D341Med (cell line): ENCODE results near the gene REM2.
"Not testable (repeated sequence)": the region's sequence is repeated elsewhere in the genome, so short reads cannot be mapped to it uniquely, and the experiment has no call there.

Experiments
- DNase-seq: peaks from one replicate; pipeline ENCODE4 v3.0.0; 2012; ENCODE audit warnings: low spot score

REM2 gene

DNA sequence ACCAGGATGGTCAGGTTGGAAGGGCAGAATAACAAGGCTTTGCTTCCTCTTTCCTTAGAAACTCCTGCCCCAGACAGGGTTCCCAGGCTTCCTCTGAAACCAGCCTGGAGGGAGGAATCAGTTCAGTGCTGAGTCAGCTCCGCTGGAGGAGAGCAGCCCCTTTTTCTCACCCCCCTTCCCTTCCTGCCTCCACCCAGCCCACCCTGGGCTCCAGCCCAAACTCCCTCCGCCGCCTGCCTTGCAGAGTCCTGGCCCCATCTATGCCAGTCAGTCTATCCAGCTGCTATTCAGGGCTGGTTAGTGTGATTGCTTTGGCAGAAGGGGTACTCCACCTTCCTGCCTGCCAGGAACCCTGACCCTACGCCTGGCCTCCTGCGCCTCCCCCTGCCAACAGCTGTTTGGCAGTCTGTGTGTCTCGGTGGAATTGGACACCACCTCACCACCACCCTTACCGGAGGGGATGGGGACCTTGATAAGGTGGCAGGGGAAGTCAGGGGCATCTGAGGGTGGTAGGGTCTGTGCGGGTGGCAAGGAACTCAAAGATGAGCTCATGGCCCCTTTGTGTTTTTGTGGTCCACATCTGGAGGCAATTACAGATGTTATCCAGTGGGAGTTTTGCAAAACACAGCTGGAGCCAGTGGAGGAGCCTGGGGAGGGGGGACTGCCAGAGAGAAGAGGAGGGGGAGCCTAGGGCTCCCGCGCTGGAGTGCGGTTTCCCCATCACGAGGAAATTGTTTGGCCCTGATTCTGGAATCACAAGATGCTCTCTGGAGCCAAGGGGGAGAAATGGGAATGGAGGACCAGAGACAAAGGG is 34.5 kb upstream of the REM2 start:
- DNase-seq: peak; percentile 26

- DNase-seq: peak; percentile 22
These were observed 33.7 kb upstream of the REM2 start for GRCh38 chr14:22849212-22849819.

DNA sequence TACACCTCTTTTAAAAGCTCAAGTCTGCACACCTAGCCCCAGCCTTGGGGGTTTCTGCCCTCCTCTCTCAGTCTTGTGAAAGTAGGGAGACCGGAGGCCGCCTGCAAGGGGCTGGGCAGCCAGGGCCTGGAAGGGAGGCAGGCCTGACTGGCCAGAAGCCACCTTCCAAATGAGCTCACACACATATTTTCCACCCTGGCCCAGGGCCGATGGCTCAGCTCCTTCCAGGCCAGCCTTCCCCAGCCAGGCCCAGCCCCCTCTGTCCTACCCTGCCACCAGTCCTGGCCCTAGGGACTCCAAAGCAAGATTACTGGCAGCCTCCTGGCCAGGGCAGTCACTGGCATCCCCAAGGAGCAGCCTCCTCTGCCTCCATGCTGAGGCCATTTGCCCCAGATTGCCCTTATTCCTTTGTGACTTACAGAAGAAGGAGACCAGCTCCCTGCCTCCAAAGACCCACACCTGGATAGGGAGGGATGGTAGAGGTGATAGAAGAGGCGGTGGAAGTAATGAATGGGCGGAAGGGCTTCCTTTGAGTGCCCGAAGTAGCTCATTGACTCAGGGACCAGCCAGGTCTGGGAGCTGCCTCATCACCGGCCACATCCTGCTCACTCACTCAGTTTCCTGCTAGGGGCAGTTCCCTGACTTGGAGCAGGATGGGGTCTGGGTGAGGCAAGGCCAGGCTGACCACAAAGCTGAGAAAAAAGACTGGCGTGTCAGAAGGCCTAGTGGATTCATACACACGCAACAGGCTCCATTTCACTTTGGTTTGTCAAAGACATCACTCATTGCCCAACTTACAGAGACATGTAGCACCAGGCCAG is 31.9 kb upstream of the REM2 start:
- no peak for DNase-seq

- DNase-seq: not testable (repeated sequence)
These were observed 30.8 kb upstream of the REM2 start for GRCh38 chr14:22852178-22852577.

GRCh38 chr14:22852599-22852939 is 30.5 kb upstream of the REM2 start:
- no peak for DNase-seq

DNA sequence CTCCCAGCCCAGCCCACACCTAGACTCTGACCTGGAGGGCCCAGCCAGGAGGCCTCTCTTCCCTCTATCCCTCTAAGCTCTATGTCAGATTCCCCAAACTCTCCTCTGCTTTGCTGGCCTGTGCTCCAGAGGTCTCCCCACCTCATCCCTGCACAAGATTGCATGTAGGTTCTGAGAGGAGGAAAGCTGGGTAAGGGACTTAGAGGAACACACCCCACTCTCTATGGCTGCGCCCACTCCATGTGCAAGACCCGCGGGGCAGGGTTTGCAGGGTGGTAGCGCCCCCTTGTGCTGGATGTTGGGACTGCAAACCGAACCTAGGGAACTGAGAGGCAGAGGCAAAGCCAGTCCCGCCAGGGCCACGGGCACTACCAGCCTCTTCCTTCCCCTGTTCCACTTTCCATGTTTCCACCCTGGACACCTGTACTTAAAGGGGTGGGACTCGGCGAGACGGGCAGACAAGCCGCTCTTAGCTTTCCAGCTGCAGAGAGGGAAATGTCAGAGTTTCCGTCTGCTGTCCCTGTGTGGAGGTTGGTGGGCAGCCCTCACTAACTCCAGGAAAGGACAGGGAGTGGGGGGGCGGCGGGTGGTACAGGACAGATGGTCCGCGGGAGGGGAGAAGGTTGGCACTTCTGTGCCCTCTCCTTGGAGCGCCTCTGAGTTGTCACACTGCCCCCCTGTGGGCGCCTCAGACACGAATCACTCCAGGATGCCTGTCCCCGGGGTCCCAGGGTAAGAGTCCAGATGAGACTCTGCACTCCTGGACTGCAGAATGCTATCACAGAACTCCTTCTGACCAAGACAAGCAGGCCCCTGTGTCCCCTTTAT is 29.9 kb upstream of the REM2 start:
- peak; percentile 89 for DNase-seq

- not testable (repeated sequence) for DNase-seq
These were observed 28.7 kb upstream of the REM2 start for GRCh38 chr14:22854296-22854695.

DNA sequence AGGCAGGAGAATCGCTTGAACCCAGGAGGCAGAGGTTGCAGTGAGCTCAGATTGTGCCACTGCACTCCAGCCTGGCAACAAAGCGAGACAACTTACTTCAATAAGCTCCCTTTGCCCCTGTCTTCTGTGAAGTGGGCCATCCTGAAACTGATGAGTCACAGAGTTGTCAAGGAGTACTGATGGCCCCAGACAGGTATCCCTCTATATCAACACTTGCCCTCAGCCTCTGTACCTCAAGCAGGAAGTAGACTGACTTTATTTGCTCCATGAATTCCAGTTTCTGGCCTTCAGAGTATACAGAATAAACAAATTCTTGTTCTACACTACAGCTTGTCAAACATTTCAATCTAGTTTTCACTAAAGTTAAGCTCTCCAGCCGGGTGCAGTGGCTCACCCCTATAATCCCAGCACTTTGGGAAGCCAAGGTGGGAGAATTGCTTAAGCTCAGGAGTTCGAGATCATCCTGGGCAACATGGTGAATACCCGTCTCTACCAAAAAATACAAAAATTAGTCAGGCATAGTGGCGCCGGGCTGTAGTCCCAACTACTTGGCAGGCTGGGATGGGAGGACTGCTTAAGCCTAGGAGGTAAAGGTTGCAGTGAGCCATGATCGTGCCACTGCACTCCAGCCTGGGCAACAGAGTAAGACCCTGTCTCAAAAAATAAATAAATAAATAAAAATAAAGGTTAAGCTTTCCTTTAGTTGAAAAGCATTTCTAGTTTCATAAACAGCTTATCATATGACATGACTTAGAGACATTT is 27.9 kb upstream of the REM2 start:
- peak; percentile 5 for DNase-seq

GRCh38 chr14:22856428-22856827 is 26.6 kb upstream of the REM2 start:
- no peak for DNase-seq

GRCh38 chr14:22860377-22860776 is 22.6 kb upstream of the REM2 start:
- not testable (repeated sequence) for DNase-seq

DNA sequence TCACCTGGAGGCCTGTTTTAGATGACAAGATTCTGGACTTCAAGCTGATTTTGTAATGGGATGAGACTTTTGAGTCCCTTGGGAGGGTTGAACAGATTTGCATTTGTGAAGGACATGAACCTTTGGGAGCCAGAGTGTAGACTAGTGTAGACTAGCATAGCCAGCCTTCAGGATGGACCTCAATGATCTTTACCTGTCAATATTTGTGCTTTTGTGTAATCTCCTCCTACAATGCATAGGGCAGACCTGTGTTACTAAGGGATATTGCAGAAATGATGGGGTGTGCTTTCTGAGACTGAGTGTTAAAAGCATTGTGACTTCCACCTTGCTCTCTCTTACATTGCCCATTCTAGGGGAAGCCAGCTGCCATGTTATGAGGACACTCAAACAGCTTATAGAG is 21.4 kb upstream of the REM2 start:
- DNase-seq: no peak

DNA sequence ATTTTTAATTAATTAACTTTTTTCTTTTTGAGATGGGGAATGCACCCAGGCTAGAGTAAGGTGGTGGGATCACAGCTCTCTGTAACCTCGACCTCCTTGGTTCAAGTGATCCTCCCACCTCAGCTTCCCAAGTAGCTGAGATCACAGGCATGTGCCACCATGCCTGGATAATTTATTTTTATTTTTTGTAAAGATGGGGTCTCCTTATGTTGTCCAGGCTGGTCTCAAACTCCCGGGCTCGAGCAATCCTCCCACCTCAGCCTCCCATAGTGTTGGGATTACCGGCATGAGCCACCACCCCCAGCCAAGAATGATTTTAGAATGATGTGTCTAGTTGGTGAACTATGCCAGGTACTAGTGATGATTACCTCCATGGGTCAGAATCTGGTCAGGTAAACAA is 18.0 kb upstream of the REM2 start:
- no peak for DNase-seq

DNA sequence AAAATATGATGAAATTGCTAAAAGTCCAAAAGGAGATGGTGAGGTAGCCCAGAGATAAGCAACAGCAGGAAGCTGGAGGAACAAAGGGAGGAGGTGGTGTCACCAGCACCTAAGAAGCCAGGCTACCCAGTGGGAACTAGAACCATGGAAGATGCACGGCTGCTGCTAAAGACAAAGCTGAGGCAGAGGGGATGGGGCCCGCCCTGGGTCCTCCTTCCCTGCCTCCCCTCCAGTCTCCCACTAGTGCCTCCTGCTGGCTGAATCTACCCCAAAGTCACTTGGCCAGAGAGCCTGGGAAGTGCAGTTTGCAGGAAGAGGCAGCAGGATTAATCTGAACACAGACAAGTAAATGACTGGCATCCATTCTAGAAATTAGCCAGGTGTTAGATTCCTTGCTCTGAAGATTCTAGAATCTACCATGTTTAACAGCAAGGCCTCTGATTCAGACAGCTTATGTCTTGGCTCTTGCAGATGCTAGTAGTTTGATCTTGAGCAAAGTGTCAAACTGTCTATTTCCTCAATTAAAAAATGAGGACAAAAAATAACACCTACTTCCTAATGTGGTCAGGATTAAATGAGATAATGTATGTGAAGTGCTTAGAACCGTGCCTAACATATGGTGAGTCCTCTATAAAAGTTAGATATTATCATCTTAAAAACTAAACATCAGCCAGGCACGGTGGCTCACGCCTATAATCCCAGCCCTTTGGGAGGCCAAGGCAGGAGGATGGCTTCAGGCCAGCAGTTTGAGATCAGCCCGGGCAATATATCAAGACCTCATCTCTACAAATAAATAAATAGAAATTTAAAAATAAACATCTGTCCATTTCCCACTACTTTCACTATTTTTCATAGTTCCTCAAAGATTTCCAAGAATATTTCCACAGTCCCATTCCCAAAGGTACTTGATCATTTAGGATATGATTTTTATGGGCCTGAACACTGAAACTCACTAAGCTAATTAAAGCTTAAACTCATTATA is 17.3 kb upstream of the REM2 start:
- DNase-seq: peak; percentile 70

DNA sequence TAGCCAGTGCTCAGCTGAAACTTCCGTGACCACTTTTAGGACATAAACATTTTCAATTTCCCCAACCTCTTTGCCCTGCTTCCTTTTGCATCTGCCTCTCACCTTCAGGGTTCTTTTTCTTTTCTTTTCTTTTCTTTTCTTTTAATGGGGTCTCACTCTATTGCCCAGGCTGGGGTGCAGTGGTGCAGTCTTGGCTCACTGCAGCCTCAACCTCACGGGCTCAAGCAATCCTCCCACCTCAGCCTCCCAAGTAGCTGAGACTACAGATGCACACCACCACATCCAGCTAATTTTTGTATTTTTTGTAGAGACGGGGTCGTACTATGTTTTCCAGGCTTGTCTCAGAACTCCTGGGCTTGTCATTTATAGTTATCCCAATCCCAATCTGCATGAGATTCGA is 16.1 kb upstream of the REM2 start:
- DNase-seq: no peak

- DNase-seq: no peak
These were observed 12.2 kb upstream of the REM2 start for GRCh38 chr14:22870811-22871223.

DNA sequence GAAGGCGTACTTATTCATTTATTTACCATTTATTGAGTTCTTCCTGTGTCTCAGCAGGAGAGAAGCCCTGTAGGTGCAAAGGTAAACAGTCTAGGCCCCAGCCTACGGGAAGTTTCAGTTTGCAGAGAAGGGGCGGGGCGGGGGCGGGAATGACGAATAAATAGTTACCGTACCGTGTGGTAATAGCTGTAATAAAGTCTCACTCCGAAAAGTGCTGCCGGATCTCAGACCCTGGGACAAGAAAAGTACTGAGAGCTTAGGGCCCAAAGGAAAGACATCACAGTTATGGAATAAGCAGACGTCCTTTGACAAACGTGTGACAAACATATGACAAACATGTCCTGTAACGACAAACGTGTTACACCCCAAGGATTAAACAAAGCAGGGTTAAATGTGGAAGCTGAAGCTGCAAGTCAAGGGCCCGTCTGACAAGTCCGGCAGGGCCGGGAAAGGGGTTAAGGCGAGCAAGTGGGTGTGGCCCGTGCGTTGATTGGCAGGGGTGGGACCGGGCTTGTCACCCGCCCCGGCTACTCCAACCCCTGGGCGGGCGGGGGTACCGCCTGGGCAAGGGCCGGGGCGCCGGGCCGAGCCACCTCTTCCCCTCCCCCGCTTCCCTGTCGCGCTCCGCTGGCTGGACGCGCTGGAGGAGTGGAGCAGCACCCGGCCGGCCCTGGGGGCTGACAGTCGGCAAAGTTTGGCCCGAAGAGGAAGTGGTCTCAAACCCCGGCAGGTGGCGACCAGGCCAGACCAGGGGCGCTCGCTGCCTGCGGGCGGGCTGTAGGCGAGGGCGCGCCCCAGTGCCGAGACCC is 11.6 kb upstream of the REM2 start, which contains the start of gene LRP10:
TSS of gene LRP10 (plus strand) at position 517 of the 809 bp plus-strand sequence. CDS start 564 bp downstream, outside the sequence.
- peak; percentile 84 for DNase-seq

- peak; percentile 80 for DNase-seq
These were observed 10.8 kb upstream of the REM2 start for GRCh38 chr14:22872033-22872832.

DNA sequence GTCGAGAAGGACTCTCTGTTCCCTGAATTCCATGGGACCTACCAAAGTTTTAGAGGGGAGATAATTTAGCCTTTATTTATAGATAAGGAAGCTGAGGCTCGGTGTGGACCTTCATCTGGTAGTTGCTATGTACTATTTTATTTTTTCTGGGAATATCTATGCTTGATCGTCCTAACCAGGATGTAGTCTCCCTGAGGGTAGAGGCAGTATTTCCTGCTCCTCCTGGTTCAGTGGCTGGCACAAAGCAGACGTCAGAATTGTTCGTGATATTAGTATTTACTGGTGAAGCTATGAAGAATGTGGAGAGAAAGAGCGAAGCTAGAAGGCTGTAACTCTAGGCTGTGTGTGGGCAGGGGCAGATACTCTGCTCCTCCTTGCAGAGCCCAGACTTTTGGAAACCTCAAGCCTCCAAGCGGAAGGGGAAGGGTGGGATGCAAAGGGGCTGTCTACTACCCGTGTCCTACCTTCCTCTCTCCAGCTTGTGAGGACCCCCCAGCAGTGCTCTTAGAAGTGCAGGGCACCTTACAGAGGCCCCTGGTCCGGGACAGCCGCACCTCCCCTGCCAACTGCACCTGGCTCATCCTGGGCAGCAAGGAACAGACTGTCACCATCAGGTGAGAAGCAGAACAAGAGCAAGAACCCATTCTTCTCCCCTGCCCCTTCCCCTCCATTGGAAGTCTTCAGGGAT is 10.0 kb upstream of the REM2 start:
- no peak for DNase-seq
